GM18873 (cell line): Measurements from ENCODE around the gene AK8.

ENCODE experiments used
- ATAC-seq: cut with Tn5 transposase; IDR thresholded peaks from one replicate; pipeline ENCODE4 v1.9.1; 2021; ENCODE audit warnings: mild to moderate bottlenecking, moderate library complexity, moderate number of reproducible peaks; ENCODE audit not compliant: unreplicated experiment, low FRiP score

Gene AK8

GRCh38 chr9:132892400-132892799, 14.3 kb upstream of the AK8 start:
- no peak for ATAC-seq

GRCh38 chr9:132888151-132888550, 10.1 kb upstream of the AK8 start:
- no peak for ATAC-seq

- ATAC-seq = no peak
These were observed 9.4 kb upstream of the AK8 start for GRCh38 chr9:132887181-132888120.

- no peak for ATAC-seq
These were observed 8.2 kb upstream of the AK8 start for GRCh38 chr9:132886334-132886725.

DNA sequence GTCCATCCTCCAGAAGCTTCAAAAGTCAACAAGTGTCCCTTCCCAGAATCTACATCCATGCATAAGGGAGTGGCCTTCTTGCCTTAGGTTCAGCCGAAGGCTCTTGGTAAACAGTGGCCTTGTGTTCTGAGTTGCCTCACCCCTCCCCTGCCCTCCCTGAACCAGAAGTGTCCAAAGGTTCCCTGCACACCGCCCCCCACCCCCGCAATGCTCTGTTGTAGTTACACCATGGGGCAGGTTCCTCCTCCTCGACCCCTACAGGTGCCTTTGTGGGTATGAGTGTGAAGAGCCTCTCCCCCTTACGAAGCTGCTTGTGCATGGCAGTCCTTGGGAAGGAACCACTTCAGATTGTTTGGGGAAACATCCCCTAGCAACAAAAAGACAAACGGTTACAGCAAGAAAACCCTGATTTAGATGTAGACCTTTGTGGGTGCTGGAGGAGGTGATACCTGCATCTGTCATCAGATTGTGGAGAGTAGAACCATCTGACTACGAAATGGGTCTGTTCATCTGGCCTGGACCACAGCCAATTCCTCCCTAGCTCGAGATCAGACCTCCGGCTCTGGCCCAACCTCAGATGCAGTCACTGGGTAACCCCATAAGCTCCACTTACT, 7.7 kb upstream of the AK8 start:
- no peak for ATAC-seq

DNA sequence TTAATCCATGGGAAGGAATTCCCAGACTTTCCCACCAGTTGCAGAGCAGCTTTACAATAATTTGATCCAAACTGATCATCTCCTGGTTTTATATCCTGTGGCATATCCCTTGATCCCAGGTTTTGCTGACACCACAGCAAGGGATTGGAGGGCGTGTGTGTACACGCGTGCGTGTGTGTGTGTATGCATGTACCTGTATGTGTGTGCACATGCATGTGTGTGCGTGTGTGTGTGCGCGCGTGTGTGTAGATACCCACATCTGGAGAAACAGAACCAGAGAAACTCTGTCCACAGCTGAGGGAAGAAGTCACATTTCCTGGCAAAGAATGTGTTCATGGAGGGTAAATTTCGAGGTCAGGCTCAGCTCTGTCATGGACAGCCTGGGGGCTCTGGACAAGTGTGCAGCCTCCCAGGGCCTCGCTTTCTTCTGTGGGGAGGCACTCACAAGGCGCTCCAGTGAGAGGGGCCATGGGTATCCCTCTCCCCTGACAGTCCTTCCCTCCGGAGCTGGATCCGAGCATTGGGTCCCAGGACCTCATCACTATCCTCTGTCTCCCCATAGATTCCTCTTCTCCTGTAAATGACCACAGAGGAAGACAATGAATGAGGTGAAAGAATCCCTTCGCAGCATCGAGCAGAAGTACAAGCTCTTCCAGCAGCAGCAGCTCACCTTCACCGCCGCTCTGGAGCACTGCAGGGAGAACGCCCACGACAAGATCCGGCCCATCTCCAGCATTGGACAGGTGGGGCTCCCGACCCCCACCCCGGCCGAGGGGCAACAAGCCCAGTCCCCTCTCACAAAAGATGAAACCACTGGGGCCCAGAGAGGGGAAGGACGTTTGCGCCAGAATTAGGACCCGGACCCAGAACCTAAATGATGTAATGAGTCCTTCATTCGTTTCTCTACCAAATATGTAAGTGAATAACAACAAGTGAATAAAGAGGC, 5.5 kb upstream of the AK8 start:
- no peak for ATAC-seq

DNA sequence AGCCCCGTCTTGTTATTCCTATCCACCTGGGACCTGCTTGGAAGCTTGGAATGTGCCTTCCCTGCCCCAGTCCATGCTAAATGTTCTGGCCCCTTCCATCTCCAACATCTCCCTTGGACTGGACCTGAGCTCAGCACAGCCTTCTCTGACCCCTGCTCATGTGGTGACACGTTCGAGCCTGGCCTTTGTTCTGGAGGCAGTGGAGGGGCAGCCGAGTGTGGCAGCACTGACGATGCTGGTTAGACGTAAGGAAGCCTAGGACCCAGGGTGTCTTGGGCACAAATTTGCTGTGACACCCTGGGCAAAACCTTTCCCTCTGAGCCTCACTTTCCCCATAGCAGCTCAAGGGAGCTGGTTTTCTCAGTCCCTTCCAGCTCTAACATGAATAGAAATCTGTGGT, 4.5 kb upstream of the AK8 start:
- no peak for ATAC-seq

- ATAC-seq = no peak
These were observed 3.7 kb upstream of the AK8 start for GRCh38 chr9:132881826-132882225.

- ATAC-seq = no peak
These were observed 2.2 kb upstream of the AK8 start for GRCh38 chr9:132880324-132880661.

DNA sequence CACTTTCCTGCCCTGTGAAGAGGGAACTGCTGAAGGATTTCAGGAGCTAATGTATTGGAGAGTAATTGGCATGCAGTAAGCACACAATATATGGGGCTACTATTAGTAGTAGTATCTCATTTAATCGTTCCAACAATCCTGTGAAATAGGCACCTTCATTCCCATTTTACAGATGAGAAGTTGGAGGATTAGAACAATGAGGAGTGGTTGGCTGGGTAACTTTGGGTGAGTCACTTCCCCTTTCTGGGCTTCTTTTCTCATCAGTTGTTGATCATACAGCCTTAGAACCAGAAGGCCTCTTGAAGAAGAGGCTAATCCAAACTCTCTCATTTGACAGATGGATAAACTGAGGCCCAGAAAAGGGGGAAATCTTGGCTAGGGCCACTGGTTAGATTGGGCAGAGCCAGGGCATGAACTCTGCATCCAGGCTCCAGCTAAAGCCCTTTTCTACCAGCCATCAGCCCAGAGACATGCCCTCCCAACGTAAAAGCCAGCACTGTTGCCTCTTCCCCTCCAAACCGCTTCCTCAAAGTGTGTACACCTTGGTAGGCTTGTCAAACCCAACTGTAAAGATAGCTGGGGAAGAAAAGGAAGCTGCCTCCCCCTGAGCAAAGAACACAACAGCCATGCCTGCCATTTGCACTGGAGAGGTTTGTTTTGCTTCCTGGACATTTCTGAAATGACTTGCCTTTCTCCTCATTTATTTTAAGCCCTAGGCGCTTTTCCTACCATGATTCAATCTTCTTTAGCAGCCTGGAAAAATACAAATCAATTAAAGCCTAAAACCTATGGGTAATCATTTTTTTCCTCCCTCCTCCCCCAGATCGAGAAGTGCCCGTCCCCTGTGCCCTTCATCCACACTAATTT, 1.6 kb upstream of the AK8 start:
- ATAC-seq = no peak

GRCh38 chr9:132878695-132879456, 792 bp upstream of the AK8 start, which contains the start of gene SPACA9:
Gene SPACA9 (plus strand): TSS chr9:132878898. CDS start chr9:132883948, 5,050 bp downstream.
- ATAC-seq = no peak

DNA sequence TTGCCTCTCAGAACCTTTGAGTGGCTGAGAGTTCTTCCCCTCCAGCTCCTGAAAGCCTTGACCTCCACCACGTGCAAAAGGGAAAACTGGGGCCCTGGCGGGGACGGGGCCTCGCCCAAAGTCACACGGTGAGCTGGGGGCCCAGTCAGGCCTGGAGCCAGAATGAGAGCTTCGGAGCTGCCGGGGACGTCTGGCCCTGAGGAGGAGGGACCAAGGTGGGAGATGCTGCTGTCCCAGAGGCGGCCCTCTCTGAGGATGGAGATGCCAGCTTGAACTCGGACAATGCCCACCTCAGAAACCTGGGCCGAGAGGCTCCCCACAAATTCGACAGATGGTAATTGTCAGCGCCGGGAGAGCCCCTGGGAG, 643 bp downstream of the AK8 start:
- no peak for ATAC-seq

- ATAC-seq = no peak
These were observed 1.2 kb downstream of the AK8 start for GRCh38 chr9:132876849-132877248.

GRCh38 chr9:132875159-132875558, 2.9 kb downstream of the AK8 start:
- ATAC-seq = no peak

GRCh38 chr9:132873403-132873802, 4.7 kb downstream of the AK8 start:
- ATAC-seq = no peak

- ATAC-seq = no peak
These were observed 8.8 kb downstream of the AK8 start for GRCh38 chr9:132869266-132869665.

- no peak for ATAC-seq
These were observed 11.2 kb downstream of the AK8 start for GRCh38 chr9:132866898-132867297.

DNA sequence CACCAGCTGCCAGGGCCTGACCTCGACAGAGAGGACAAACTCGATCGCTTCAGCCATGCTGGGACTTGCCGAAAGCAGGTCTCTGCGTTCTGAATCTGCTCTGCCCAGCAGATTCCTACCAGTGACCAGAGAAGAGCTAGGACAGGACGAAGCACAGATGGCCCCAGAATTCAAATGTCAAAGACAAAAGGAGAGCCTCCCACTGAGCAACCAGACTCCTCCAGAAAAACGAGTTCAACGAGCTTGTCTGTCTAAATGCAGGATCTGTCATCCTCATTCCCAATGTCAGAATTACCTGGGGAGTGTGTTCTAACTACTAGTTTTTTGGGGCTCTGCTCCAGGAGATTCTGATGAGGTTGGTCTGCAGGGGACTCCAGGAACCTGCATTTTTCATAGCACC, 13.4 kb downstream of the AK8 start:
- ATAC-seq = no peak

DNA sequence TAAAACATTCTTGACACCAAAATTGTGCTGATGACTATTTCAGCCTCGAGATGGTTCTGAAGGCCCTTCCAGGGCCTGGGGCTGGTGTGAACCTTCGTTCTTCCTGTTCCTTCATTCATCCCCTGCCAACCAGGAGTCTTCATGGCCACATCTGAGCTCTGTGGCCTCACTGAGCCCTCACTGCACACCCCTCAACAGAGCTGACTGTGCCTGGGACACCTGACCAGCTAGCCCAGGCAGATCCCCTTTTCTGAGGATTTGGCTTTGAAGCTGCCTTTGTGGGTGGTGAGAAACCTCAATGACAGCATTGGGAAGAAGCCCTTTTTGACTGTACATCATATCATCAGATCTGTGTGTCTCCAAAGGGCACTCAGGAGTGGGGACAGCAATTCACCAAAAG, 13.8 kb downstream of the AK8 start:
- ATAC-seq = no peak
